Body of pancreas (tissue), 4 donors: Measurements from ENCODE around the gene LUC7L. TPM values are rescaled to one million over a fixed set of nuclear protein-coding genes. Genes with fewer than 3 reads are reported as not detected.
"Not testable (repeated sequence)": the region's sequence is repeated elsewhere in the genome, so short reads cannot be mapped to it uniquely, and the experiment has no call there.

Source experiments
- ATAC-seq: fragments of 150-250 bp; one replicate; pipeline ENCODE4 v1.9.1; 2016
- DNase-seq, 4 donors: peaks; one replicate each; pipeline ENCODE4 v3.0.0-alpha.2; 2019
- H3K27ac ChIP-seq, 4 donors: fragments of 200-600 bp; sonication (generic); 1 replicate in 3 of 4; 2 replicates in 1 of 4; pipeline versions ENCODE4 v1.5.1 to v1.6.1; 2016 to 2019; ENCODE audit warnings: mild to moderate bottlenecking in 1 of 4, mixed read lengths in 1 of 4, moderate library complexity in 1 of 4
- H3K27me3 ChIP-seq, 2 donors: fragments of 200-600 bp; sonication (generic); one replicate each; pipeline ENCODE4 v1.6.0; 2016; ENCODE audit warnings: mild to moderate bottlenecking in 1 of 2
- H3K36me3 ChIP-seq, 2 donors: fragments of 200-600 bp; sonication (generic); replicated peaks in 1 of 2; 2 replicates each; pipeline ENCODE4 v1.5.1; 2016; ENCODE audit warnings: low read depth in 2 of 2; ENCODE audit not compliant: insufficient read depth in 1 of 2
- H3K4me1 ChIP-seq: fragments of 200-600 bp; sonication (generic); one replicate; pipeline ENCODE4 v1.6.0; 2016
- H3K4me3 ChIP-seq, 2 donors: fragments of 200-600 bp; sonication (generic); 1 replicate in 1 of 2; 2 replicates in 1 of 2; pipeline ENCODE4 v1.5.1; 2016 to 2019
- H3K9me3 ChIP-seq, 3 donors: fragments of 200-600 bp; sonication (generic); 1 replicate in 2 of 3; 2 replicates in 1 of 3; pipeline ENCODE4 v1.5.1; 2016
- CTCF ChIP-seq, 7 experiments: fragments of 450-650 bp in 4 of 7; fragments of 200-600 bp in 3 of 7; sonication (generic) in 3 of 7; IDR thresholded peaks; one replicate each; pipeline ENCODE4 v1.5.1; 2016 to 2019; ENCODE audit warnings: antibody characterized with exemption in 7 of 7
- POLR2A ChIP-seq, 3 donors: fragments of 450-650 bp; IDR thresholded peaks; one replicate each; pipeline ENCODE4 v1.6.1; 2016; ENCODE audit warnings: antibody characterized with exemption in 3 of 3, mild to moderate bottlenecking in 2 of 3
- WGBS, 2 donors: methylation state at CpG; one replicate each; pipeline ENCODE4 v1.1.5; 2017; 5-methylcytosine and 5-hydroxymethylcytosine counted together
- intact Hi-C: fragments of 100-400 bp; cut with DNase I; formaldehyde crosslinking; loops from one replicate; pipeline ENCODE4 v1.15.1; 2023
- total RNA-seq, 2 donors: library from RNA; depleted of rRNA; stranded (reverse); fragments of >200 nt; gene quantifications; one replicate each; pipeline ENCODE4 v1.1.0, GENCODE V29; 2016

Gene LUC7L
- total RNA-seq, 2 donors from 2014 or later = 106 to 162 TPM

- DNase-seq (no peak), ATAC-seq (no peak)
- Histone ChIP-seq H3K9me3 (no peaks in the 10 kb centered on the region), H3K27ac (no peak within 1 kb of the TSS), H3K4me3 (no peak within 1 kb of the TSS), H3K4me1 (peaks cover 19% of the 10 kb centered on the region), H3K36me3 (no peaks in the 10 kb centered on the region), H3K27me3 (peaks cover 0 to 38% of the 10 kb centered on the region in 2 donors)
- intact Hi-C loops = no loop called here
- 1 to 3% methylated on average over 10 to 57 of the region's 75 CpGs for WGBS, 2 donors
- no peak for TF ChIP-seq POLR2A (IDR thresholded peaks at IDR 0.05)
- TF ChIP-seq CTCF (IDR thresholded peaks at IDR 0.05) = no peak
Observed at GRCh38 chr16:165539-166374, 63.5 kb downstream of the LUC7L start, which contains the start of gene HBM. TSS of gene HBM (plus strand) at chr16:165978. CDS start at chr16:165998, 20 bp downstream.

- H3K4me1 ChIP-seq = peaks cover 19% of the 10 kb centered on the region
- peaks cover 0 to 38% of the 10 kb centered on the region in 2 donors for H3K27me3 ChIP-seq
- ATAC-seq (peak; percentile 56), DNase-seq (no peak)
- 0 to 3% methylated on average over 7 to 41 of the region's 77 CpGs for WGBS, 2 donors
- TF ChIP-seq CTCF (IDR thresholded peaks at IDR 0.05) (no peak), POLR2A (IDR thresholded peaks at IDR 0.05) (no peak)
- H3K27ac ChIP-seq = no peak overlapping the region
- intact Hi-C loops = no loop called here
- H3K4me3 ChIP-seq = no peak overlapping the region
- H3K9me3 ChIP-seq = no peaks in the 10 kb centered on the region
- no peaks in the 10 kb centered on the region for H3K36me3 ChIP-seq
Observed at GRCh38 chr16:164827-165538, 64.3 kb downstream of the LUC7L start.

GRCh38 chr16:164134-164823 lies 65.0 kb downstream of the LUC7L start:
- no CpG with 5 or more reads among the region's 80 CpGs for WGBS, 2 donors
- H3K9me3 ChIP-seq, ATAC-seq, H3K27ac ChIP-seq, intact Hi-C loops, DNase-seq, H3K4me3 ChIP-seq, H3K36me3 ChIP-seq: not testable (repeated sequence)
- H3K27me3 ChIP-seq = peaks cover 0 to 38% of the 10 kb centered on the region in 2 donors
- H3K4me1 ChIP-seq = peaks cover 19% of the 10 kb centered on the region

GRCh38 chr16:163696-164095 lies 65.6 kb downstream of the LUC7L start:
- Histone ChIP-seq H3K27me3 (peaks cover 0 to 37% of the 10 kb centered on the region in 2 donors), H3K4me1 (peaks cover 19% of the 10 kb centered on the region)
- H3K9me3 ChIP-seq, H3K36me3 ChIP-seq, intact Hi-C loops, DNase-seq, H3K4me3 ChIP-seq, H3K27ac ChIP-seq: not testable (repeated sequence)
- 30% methylated on average over 2 of the region's 3 CpGs for WGBS, 2 donors
- ATAC-seq = peak; percentile 30

GRCh38 chr16:163139-163538 lies 66.1 kb downstream of the LUC7L start:
- ATAC-seq, DNase-seq, H3K4me3 ChIP-seq, intact Hi-C loops, H3K36me3 ChIP-seq, H3K27ac ChIP-seq, H3K9me3 ChIP-seq: not testable (repeated sequence)
- Histone ChIP-seq H3K27me3 (peaks cover 0 to 32% of the 10 kb centered on the region in 2 donors), H3K4me1 (peaks cover 19% of the 10 kb centered on the region)
- 84 to 90% methylated on average over 2 to 7 of the region's 10 CpGs for WGBS, 2 donors
